ENCODE measurements around the gene ALG14.

ALG14 gene

DNA sequence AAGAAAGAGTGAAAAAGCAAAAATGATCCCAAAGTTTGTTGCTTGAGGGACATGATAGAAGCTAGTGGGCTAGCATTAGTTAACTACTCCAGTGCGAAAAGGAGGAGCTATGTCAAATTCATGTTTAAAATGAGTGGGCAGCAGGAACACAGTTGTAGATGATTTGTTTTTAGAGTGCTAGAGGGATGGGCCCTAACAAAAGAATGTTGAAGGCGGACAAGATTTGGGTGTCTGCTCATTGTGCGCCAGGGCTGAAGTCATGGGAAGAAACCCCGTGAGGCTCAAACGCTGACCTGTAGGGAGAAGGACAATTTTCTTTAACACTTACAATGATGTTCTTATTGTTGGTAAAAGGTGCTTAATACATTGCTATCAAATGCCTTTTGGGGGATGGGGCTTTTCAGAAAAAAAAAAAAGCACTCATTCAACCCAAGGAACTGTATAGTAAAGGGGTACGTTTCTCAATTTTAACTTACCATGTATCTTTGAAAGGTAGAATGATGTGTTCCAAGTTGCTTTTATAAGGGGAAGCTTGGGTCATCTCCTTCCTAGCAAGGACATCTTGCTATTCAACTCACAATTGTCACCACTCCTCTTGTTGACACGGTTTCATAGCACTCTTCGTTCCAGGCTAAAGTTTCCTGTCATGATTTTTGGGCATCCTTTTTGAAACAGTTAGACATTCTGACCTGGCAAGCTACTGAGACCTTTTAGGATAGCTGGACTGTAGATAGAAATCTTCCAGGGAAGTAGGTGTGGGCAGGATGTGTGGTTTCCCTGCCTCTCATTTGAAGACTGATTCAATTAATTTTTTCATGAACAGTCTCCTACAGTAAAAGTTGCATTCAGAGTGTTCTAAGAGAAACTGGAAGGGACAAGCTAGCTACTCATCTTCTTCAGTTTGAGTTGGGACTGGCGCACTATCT, 92.8 kb downstream of the ALG14 start:
- DNase-seq, result no peak

DNA sequence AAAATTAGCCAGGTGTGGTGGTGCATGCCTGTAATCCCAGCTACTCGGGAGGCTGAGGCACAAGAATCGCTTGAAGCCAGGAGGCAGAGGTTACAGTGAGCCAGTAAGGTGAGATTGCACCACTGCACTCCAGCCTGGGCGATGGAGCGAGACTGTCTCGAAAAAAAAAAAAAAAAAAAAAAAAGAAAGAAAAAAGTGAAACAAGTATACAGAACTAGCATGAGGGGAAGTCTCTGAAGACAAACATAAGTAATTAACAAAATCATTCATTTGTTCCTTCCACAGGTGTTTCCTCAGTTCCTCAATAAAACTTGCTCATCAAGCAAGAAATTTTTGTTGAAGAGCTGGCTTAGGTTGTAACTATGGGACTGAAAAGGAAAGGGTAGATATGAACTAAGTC, 93.6 kb downstream of the ALG14 start:
- DNase-seq, result no peak

DNA sequence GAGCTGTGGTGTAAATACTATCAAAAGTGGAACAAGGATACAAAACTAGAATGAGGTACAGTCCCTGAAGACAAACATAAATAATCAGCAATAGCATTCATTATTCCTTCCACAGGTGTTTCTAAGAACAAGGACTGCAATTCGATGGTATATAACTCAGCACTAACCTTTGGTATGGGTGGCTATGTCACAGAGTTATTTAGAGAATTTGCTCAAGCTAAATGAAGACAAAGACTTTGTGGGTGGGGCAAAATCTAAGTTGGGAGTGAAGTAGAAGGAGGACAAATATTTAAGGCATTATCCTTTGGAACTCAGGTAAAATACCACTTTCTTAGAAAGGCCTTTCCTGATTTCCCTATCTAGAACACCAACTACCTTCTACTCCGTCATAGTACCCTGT, 94.3 kb downstream of the ALG14 start:
- DNase-seq, result no peak

DNA sequence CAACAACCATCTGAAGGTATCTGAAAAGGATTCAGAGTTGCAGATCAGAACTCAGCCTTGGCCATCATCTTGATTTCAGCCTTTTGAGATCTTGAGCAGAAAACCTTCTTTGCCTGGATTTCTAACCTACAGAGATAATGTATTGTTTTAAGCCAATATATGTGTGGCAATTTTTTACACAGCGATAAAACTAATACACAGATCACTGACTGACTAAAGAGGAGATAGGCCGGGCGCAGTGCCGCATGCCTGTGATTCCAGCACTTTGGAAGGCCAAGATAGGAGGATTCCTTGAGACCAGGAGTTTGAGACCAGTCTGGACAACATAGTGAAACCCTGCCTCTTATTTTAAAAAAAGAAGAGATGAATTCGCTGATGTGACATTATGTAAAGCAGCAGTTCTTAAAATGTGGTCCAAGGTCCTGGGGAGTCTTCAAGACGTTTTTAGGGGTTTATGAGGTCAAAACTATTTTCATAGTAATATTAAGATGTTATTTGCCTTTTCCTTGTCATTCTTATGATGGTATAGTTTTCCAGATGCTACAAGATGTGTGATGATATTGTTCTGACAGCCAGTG, 95.7 kb downstream of the ALG14 start:
- no peak for DNase-seq

DNA sequence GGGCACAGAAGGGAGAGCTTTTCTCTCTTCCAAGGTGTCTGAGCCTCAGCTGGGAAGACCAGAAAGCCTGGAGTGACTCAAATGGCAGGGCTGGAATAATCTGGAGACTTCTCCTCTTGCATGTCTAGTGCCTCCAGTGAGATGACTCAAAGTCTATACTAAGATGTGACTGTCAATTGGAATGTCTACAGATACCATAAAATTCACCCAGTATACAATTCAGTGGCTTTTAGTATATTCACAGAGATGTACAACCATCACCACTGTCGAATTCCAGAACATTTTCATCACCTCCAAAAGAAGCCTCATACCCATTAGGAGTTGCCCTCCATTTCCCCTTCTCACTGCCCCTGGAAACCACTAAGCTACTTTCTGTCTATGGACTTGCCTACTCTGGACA, 97.9 kb downstream of the ALG14 start:
- DNase-seq, result no peak

DNA sequence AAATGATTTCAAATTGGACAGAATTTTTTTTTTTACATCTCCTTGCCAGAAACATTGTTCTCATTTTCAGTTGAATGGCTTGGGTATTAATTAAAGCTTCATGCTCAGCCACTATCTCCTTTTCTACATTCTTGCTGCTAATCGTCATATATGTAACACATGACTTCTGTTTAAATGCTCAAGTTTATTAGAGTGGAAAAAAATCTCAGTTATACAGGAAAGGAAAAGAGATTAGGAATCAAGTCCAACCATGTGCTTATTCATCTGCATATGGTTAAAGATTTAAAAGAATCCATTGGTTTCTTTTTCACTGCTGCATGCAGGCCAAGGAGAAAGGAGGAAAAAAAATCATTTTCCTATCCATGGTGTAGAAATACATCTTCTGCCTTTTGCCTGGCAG, 98.5 kb downstream of the ALG14 start:
- DNase-seq, result no peak

DNA sequence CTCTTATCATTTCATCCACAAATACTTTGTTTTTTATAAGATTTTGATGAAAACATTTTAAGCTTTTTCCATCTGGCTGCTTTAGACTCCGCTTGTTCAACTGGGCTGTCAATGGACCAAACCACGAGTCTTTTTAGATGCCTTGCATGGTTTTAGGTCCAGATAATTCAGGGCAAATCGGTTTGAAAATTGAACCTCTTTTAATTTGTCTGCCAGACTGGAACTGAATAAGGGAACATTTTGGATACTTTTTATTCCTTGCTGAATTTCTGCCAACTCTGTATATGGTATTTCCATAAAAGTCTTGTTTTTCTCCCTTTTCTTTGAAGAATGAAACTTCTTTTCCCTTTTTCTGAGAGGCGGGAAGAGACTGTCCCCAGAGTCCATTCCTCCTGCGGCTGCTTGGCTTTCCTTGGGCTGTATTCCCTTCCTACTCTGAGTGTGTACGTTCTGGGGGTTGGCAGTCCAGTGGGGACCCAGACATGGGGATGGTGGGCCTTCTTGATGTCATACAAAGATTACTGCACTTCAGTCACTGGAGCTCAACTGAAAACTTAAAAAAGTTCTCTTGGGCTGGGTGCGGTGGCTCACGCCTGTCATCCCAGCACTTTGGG, 99.3 kb downstream of the ALG14 start:
- no peak for DNase-seq

DNA sequence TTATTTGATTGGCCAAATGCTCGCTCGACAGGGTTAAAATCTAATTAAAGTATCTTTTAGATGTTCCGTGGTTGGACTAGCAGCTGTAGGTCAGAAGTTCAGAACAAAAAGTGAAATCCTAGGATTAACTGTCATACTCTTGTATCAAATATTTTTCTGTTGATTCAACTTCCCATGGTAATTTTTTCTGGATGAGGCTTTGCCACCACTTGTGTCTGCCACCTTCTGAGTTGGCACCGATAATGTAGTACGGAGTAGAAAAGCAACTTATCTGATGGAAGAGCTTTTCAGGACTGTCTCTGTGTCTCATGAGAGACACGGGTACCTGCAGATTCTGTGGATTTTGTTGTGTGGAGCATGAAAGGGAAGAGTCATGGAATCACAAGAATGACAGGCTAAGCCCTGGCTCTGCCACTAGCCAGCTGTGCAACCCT, 101.2 kb downstream of the ALG14 start:
- DNase-seq, result no peak

DNA sequence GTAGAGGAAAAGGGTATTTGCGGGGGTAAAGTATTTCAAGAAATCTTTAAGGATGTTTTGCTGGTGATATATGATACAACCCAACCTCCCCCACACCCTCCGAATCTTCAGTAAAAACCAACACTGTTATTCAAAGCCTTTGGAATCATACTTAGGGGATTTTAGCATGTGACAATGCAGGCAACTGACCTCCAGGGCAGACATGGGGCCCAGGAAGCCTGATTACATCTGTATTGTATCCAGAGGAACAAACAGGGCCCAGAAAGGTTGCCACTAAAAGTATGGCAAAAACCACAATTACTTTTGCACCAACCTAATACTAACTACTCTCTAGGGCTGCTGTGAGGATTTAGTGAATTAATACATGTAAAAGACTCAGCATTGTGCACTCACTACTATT, 102.0 kb downstream of the ALG14 start:
- DNase-seq, result no peak

DNA sequence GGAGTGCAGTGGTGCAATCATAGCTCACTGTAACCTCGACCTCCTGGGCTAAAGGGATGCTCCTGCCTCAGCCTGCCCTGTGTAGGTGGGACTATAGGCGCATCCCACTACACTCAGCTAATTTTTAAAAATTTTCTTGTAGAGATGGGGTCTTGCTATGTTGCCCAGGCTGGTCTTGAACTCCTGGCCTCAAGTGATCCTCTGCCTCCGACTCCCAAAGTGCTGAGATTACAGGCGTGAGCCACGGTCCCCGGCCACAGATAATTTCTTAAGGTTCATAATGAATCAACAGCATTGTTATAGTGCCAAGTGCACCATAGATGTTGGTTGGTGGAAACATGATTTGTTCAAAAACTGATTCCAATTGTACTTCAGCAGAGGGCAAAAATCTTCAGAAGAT, 103.6 kb downstream of the ALG14 start:
- no peak for DNase-seq

DNA sequence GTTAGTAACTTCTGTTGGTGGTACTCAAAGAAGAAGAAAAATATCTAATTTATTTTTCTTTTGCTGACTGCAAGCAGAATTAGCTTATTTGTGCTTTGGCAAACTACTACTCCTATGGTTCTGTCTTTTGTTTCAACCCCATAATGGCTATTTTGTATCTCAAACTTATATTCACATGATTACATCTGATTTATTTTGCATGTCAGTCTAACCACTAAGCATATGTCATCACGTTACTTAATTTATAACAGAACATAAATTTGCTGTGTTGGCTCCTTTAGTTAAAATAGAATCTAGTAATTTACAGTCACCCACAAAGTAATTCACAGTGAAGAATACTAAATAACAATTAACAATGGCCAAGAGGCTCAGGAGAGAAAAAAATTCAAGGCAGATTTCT, 106.7 kb downstream of the ALG14 start:
- no peak for DNase-seq

DNA sequence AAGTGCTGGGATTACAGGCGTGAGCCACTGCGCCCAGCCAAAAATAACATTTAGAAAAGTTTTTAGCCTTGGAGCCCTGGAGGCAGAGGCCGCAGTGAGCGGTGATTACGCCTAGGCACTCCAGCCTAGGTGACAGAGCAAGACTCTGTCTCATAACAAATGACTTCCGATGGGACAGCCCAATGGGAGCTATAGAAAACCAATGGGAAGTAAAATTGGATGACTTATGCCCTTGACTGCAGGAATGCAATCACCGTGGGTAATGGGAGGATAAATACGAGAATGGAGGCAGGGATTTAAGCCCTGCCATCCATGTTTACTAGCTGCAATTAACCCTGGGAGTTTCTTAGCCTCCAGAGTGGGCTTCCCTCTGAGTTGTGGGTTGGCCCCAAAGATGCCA, 108.9 kb downstream of the ALG14 start:
- no peak for DNase-seq

DNA sequence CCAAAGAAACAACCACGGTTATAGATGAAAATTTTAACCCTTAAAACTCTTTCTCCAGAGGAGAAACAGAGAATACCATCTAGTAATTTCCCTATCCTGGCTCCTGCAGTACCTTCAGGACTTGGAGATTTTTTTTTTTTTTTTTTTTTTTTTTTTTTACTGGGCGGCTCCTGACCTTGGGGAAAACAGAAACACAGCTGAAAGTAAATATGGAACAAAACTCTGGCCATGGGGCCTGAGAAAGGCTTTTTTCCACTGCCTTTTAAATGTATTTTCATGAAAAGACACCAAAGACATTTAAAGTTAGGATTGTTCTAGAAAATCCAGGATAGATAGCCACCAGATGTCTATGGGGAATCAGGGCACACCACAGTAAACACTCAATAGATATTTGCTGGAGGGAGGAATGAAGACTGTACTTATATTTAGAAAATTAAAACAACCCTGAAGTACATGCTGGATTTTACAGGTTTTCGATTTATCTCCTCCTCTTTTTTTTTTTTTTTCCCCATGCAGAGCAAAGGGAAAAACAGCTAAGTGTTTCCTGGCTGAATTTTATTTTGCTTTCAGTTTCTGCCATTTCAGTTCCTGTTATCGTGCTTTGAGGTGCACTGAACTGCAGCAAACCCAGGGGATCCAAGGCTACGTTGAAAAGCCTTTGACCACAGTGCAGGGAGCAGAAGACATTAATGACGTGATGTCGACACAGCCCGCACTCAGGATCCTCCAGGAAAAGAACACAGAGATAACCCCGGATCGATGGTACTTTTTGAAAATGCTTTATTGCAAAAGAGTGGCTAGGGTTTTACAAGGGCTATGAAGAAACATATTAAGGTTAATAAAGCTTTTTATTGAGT, 110.1 kb downstream of the ALG14 start:
- peak in 2 of 5 experiments; percentile 2 to 73 for DNase-seq

DNA sequence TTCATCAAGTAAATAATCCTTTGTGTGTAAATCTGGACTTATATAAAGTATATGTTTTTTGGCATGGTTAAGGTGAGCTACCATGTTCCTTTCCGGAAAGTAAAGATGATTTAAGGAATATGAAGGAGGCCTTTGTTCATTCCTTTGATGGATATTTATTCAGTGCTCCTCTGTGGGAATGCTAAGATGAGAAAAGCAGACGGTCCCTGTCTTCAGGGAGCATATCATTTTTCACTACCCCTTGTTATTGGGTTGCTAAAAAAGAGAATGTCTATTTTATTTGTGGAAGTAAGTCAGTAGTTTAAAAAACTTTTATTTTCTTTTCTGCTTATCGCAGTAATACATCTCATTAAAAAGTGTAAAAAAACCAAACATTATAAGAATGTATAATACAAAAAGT, 110.8 kb downstream of the ALG14 start:
- DNase-seq, result no peak

DNA sequence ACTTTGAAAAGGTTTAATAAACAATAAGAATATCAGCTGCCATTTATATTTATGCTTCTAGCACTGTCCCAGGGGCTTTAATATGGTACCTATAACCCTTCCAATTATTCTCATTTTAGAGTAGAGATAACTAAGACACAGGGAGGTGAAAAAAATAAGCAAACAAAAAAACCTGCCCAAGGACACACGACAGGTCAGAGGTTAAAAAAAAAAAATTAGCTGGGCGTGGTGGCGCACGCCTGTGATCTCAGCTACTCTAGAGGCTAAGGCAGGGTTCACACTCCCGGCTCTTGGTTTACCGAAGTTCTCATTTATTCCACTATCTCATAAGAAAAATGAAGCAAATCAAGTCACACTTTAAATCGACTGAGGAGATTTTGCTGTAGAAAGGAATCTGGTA, 111.2 kb downstream of the ALG14 start:
- no peak for DNase-seq

DNA sequence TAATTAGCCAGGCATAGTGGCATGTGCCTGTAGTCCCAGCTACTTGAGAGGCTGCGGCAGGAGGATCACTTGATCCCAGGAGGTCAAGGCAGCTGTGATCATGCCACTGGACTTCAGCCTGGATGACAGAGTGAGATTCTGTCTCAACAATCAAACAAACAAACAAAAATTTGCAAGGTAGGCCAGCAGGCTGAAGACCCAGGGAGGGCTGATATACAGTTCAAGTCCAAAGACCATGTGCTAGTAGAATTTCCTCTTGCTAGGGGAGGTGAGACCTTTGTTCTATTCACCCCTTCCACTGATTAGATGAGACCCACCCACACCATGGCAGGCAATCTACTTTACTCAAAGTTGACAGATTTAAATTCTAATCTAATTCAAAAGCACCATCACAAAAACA, 114.7 kb downstream of the ALG14 start:
- DNase-seq, result no peak

DNA sequence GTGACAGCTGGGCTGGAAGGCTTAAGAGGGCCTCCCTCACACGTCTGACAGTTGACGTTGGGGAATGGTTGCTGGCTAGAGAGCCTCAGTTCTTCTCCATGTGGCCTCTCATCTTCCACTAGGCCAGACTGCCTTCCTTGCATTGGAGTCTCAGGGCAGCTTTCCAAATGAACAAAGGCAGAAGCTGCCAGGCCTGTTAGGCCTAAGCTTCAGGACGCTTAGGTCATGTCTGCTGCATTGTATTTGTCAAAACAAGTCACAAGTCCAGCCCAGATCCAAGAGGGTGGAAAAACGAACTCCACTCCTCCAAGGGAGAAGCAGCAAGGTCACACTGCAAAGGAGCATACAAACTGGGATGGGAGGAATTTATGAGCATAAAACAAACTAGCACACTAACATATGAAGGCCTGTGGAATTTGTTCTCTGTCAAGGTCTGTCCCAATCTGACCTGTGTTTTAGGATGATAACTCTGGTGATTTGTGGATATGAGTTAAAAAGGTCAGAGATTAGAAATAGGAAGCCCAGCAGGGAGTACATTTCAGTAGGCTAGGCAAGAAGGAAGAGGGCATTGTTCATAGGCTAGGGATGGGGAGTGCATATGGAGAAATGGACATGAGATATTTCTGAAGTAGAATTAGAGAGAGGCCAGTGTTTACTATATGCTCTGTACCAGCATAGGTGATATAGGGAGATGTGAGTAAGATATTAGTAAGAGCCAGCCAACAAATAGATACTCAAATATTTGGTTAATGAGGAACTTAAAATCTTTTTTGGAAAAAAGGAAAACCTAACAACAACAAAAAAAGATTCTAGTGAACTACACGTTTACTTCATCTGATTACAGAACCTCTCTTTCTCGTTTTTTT, 116.8 kb downstream of the ALG14 start:
- DNase-seq, result no peak

DNA sequence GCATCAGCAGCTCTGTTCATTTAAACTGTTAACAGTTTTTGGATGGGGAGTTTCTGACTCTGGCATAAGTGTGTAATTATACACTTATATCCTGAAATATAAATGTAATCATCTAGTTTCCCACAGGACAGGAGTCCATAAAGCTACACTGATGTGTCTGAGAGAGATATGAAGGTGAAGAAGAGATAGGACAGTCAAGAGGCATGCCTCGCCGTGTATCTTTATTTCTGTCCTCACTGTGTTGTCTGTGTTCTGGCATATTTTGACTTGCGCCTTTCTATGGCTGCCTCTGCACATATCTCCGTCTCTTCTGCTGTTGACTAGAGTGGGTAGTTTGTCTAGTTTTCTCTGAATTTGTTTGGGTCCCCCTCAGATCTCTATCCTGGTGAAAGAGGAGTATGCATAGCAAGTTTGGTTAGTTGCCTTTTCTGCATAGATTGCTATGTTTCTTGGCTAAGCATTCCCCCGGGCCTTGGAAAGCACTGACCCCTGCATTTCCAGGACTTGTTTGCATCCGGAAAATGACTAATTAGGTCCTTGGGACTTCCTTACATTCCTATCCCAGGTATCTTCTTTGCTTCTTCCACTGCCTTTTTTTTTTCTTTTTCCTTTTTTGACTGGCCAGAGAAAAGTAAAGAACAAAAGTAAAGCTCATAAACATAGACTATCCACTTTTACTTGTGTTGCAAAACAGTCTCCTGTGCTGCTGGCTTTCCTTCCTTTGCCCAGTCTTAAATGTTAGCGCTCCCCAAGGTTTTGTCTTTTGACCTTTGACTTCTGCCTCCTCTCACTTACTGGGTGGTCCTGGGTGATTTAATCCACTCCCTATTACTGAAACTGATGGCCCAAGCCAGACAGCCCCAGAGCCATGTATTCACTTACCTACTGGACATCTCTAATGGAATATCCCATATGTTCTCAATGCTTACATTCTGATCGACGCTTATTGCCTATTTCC, 118.2 kb downstream of the ALG14 start:
- no peak for DNase-seq

DNA sequence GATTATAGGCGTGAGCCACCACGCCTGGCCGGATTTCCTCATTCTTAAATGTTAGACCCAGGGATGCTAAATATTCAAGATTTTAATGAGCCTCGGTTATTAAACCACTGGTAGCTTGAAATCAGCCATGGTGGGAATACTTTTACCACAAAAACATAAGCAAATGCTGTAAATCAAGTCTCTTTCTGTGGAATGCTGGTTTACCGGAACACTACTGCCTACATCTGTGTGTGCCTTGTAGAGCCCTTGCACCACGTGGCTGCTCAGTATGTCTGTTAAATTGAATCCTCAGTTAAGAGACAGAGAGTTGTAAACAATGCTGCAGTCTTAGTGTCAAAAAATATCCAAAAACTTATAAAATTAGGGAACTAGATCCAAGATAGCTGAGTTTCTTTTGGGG, 119.0 kb downstream of the ALG14 start:
- DNase-seq, result no peak

DNA sequence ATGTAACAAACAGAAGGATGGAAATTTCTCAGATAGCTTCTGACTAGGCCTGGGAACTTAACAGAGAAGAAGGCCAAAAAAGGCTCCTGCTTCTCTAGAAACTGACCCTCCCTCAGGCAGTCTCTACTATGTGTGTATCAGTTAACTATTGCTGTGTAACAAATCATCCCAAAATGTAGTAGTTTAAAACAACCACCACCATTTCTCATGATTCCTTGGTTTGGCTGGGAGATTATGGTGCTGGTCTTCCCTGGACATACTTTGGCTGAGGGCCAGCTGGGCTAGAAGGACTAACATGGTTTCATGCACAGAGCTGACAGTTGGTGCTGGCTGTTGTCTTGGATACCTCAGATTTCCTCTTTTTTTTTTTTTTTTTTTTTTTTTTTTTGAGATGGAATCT, 119.6 kb downstream of the ALG14 start:
- no peak for DNase-seq

DNA sequence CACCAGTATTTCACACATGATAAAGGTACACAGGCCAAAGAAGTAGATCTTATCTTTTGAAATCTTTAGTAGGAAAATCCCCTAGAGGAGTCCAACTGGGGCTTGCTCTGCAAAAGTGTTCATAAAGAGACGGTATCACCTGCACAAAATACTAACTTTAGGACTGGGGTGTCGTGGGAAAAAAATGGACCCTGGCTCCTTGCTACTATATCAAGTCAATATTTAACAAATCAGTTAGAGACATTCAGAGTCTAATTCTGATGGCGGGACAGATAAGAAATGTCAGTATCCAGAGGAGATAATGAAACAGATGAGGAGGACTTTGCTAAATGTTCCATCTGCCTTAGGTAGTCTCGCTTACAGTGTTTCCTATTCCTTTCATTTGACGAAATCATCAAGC, 120.2 kb downstream of the ALG14 start:
- no peak for DNase-seq
